Measurements from ENCODE around the gene EPC1. TPM values are rescaled to one million over a fixed set of nuclear protein-coding genes. Genes with fewer than 3 reads are reported as not detected.
A peak's percentile ranks its signal among the peaks of the same experiment; 100 is the strongest.

Gene EPC1
- total and polyA plus RNA-seq, 9 of the 15 experiments (the other 6 are each of a cell fraction or from before 2014, with no cell fraction given) = 7.0 to 43.6 (median 16.1) TPM

- TF ChIP-seq RNF219 (CRISPR knock-in tag; IDR thresholded peaks at IDR 0.05) = no peak
- no peak for TF ChIP-seq HMG20B (CRISPR knock-in tag; IDR thresholded peaks at IDR 0.05)
- no peak for TF ChIP-seq FOXP1 (CRISPR knock-in tag; IDR thresholded peaks at IDR 0.05)
- TF ChIP-seq ZBTB12 (CRISPR knock-in tag; IDR thresholded peaks at IDR 0.05) = no peak
- TF ChIP-seq NONO (IDR thresholded peaks at IDR 0.05; ENCODE audit: low read depth in 2 of 2, low read length in 1 of 2) = no peak
- no peak for TF ChIP-seq SP1 (CRISPR knock-in tag; IDR thresholded peaks at IDR 0.05)
- no peak for TF ChIP-seq TBP (optimal IDR thresholded peaks at IDR 0.05; ENCODE audit: low read depth, low read length)
- peak in 1 of 2 experiments; percentile 77; a peak in 2 of 4 replicates for TF ChIP-seq SRF (CRISPR knock-in tag; IDR thresholded peaks at IDR 0.05)
- TF ChIP-seq BMI1 (IDR thresholded peaks at IDR 0.05; ENCODE audit: low read length) = no peak
- no peak for TF ChIP-seq THAP7 (CRISPR knock-in tag; IDR thresholded peaks at IDR 0.05)
- no peak for TF ChIP-seq ZKSCAN3 (CRISPR knock-in tag; IDR thresholded peaks at IDR 0.05)
- no peak for TF ChIP-seq SNAPC5 (CRISPR knock-in tag; IDR thresholded peaks at IDR 0.05)
- TF ChIP-seq ILK (tag; IDR thresholded peaks at IDR 0.05; ENCODE audit: borderline replicate concordance, low read depth) = no peak
- no peak for TF ChIP-seq NR2F6 (CRISPR knock-in tag; IDR thresholded peaks at IDR 0.05)
- no peak for TF ChIP-seq PYGO2 (tag; IDR thresholded peaks at IDR 0.05)
- TF ChIP-seq HMG20A (CRISPR knock-in tag; conservative IDR thresholded peaks at IDR 0.05) = no peak
- no peak for TF ChIP-seq LCOR (CRISPR knock-in tag; IDR thresholded peaks at IDR 0.05)
- no peak for TF ChIP-seq JUN (IDR thresholded peaks at IDR 0.05; ENCODE audit: borderline replicate concordance, low read depth, low read length)
- no peak for TF ChIP-seq JUN (CRISPR knock-in tag; IDR thresholded peaks at IDR 0.05; ENCODE audit: borderline replicate concordance)
- no peak for TF ChIP-seq PHB (CRISPR knock-in tag; IDR thresholded peaks at IDR 0.05)
- no peak for TF ChIP-seq HCFC1 (IDR thresholded peaks at IDR 0.05; ENCODE audit: low read depth, low read length)
- no peak for TF ChIP-seq ZBTB33 (CRISPR knock-in tag; IDR thresholded peaks at IDR 0.05)
- no peak for TF ChIP-seq NCOA4 (IDR thresholded peaks at IDR 0.05; ENCODE audit: partially characterized antibody)
Measured at GRCh38 chr10:32377458-32378259, 30.7 kb upstream of the EPC1 start (continued).

Data from K562 (cell line).